HG03565 (cell line): Measurements from ENCODE around the gene OCA2.

Experiments
- ATAC-seq: cut with Tn5 transposase; IDR thresholded peaks from one replicate; pipeline ENCODE4 v1.9.1; 2021; ENCODE audit warnings: mild to moderate bottlenecking, moderate library complexity; ENCODE audit not compliant: unreplicated experiment

Gene OCA2

GRCh38 chr15:28005004-28005527, 94.0 kb downstream of the OCA2 start:
- no peak for ATAC-seq

GRCh38 chr15:28004143-28005003, 94.7 kb downstream of the OCA2 start:
- no peak for ATAC-seq

GRCh38 chr15:28003302-28004037, 95.6 kb downstream of the OCA2 start:
- no peak for ATAC-seq

GRCh38 chr15:28002867-28003266, 96.2 kb downstream of the OCA2 start:
- no peak for ATAC-seq

- no peak for ATAC-seq
These were observed 96.8 kb downstream of the OCA2 start for GRCh38 chr15:28002136-28002861.

- no peak for ATAC-seq
These were observed 97.5 kb downstream of the OCA2 start for GRCh38 chr15:28001641-28002040.

- no peak for ATAC-seq
These were observed 104.9 kb downstream of the OCA2 start for GRCh38 chr15:27993996-27994780.

GRCh38 chr15:27993544-27993943, 105.6 kb downstream of the OCA2 start:
- ATAC-seq: no peak

- ATAC-seq: no peak
These were observed 108.3 kb downstream of the OCA2 start for GRCh38 chr15:27990521-27991515.

GRCh38 chr15:27989838-27990237, 109.3 kb downstream of the OCA2 start:
- ATAC-seq: no peak

- no peak for ATAC-seq
These were observed 109.7 kb downstream of the OCA2 start for GRCh38 chr15:27989427-27989826.

GRCh38 chr15:27985099-27985498, 114.0 kb downstream of the OCA2 start:
- no peak for ATAC-seq

- no peak for ATAC-seq
These were observed 115.6 kb downstream of the OCA2 start for GRCh38 chr15:27983496-27983895.

GRCh38 chr15:27977696-27978095, 121.4 kb downstream of the OCA2 start:
- ATAC-seq: no peak

GRCh38 chr15:27973886-27974285, 125.2 kb downstream of the OCA2 start:
- no peak for ATAC-seq

- ATAC-seq: no peak
These were observed 128.3 kb downstream of the OCA2 start for GRCh38 chr15:27970661-27971392.

- ATAC-seq: no peak
These were observed 131.6 kb downstream of the OCA2 start for GRCh38 chr15:27967541-27967940.

- ATAC-seq: no peak
These were observed 133.6 kb downstream of the OCA2 start for GRCh38 chr15:27965546-27965945.

- ATAC-seq: no peak
These were observed 137.3 kb downstream of the OCA2 start for GRCh38 chr15:27961801-27962200.
